Esophagus squamous epithelium (tissue), 5 donors: ENCODE measurements around the gene IRF3. TPM values are rescaled to one million over a fixed set of nuclear protein-coding genes. Genes with fewer than 3 reads are reported as not detected.

Source experiments
- DNase-seq: peaks from one replicate; lab custom pipeline; 2025; lab: John Stamatoyannopoulos, UW
- H3K27ac ChIP-seq, 4 donors: fragments of 200-600 bp; sonication (generic); one replicate each; pipeline ENCODE4 v1.5.1; 2016 to 2019; ENCODE audit warnings: mild to moderate bottlenecking in 1 of 4
- H3K27me3 ChIP-seq, 4 donors: fragments of 200-600 bp; sonication (generic); 1 replicate in 3 of 4; 2 replicates in 1 of 4; pipeline versions ENCODE4 v1.5.1 to v1.6.0; 2017 to 2021; ENCODE audit warnings: antibody characterized with exemption in 1 of 4
- H3K36me3 ChIP-seq, 3 donors: fragments of 200-600 bp; sonication (generic); one replicate each; pipeline ENCODE4 v1.5.1; 2016 to 2019
- H3K4me1 ChIP-seq, 3 donors: fragments of 200-600 bp; sonication (generic); one replicate each; pipeline ENCODE4 v1.5.1; 2017 to 2019
- H3K4me3 ChIP-seq, 4 donors: fragments of 200-600 bp; sonication (generic); 1 replicate in 3 of 4; 2 replicates in 1 of 4; pipeline ENCODE4 v1.5.1; 2016 to 2019; ENCODE audit warnings: mild to moderate bottlenecking in 2 of 4, moderate library complexity in 1 of 4
- H3K9me3 ChIP-seq, 3 donors: fragments of 200-600 bp; sonication (generic); one replicate each; pipeline ENCODE4 v1.5.1; 2016 to 2019
- POLR2A ChIP-seq, 4 donors: fragments of 450-650 bp; IDR thresholded peaks; one replicate each; pipeline ENCODE4 v1.6.1; 2017; ENCODE audit warnings: antibody characterized with exemption in 4 of 4, mild to moderate bottlenecking in 4 of 4, moderate library complexity in 3 of 4
- WGBS, 2 donors: methylation state at CpG; one replicate each; pipeline ENCODE4 v1.1.5; 2018; 5-methylcytosine and 5-hydroxymethylcytosine counted together
- intact Hi-C: fragments of 100-400 bp; cut with DNase I; formaldehyde crosslinking; loops from one replicate; pipeline ENCODE4 v1.15.0; 2022
- total RNA-seq, 4 donors: library from RNA; depleted of rRNA; stranded (reverse); fragments of >200 nt; gene quantifications; one replicate each; pipeline ENCODE4 v1.1.0, GENCODE V29; 2016
- TF ChIP-seq, protein P1 (sequence below), 6 experiments: fragments of 450-650 bp in 4 of 6; fragments of 200-600 bp in 2 of 6; sonication (generic) in 2 of 6; IDR thresholded peaks; one replicate each; pipeline ENCODE4 v1.5.1; 2016 to 2019; ENCODE audit warnings: antibody characterized with exemption in 6 of 6, mild to moderate bottlenecking in 4 of 6, moderate library complexity in 4 of 6
- donor health status: DM: yes; HTN: yes; CAD: no.

IRF3 gene
- total RNA-seq, 4 donors from 2014 or later, result 33.5 to 69.1 (median 49.4) TPM

DNA sequence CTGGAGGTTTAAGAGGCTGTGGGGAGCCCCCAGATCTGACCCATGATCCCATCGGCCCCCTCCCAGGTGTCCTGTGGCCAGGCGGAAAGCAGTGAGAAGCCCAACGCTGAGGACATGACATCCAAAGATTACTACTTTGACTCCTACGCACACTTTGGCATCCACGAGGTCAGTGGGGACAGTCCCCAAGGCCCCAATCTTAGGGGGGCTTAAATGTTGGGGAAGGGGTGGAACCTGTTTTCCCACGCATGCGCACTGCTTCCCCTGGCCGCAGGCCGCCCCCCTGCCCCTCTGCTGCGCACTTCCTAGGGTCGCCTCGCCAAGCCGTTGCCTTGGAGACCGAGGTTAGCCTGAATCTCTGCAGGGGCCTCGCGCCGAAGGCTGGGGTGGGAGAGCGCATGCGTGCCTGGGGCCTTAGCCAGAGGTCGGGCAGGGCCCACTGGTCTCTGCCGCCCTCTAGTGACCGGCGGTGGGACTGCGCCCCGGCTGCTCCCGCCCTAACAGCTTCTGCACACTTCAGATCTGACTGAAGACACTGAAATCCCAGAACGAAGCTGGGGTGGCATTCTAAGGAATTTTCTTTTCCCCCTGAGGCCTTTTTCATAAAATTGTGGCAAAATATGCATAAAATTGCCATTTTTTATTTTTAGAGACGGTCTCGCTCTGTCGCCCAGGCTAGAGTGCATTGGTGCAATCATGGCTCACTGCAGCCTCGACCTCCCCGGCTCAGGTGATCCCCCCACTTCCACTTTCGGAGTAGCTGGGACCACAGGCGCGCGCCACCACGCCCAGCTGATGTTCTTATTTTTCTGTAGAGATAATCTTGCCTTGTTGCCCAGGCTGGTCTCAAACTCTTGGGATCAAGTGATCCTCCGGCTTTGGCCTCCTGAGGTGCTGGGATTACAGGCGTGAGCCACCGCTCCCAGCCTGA, 15.0 kb upstream of the IRF3 start:
- 31 to 51% methylated on average over 20 to 27 of the region's 40 CpGs for WGBS, 2 donors
- Histone ChIP-seq H3K4me3 (peak overlapping the region in 3 of 4 donors; percentile 21 to 49 (median 32)), H3K4me1 (peaks cover 29 to 54% (median 36%) of the 10 kb centered on the region in 3 donors), H3K9me3 (no peaks in the 10 kb centered on the region), H3K36me3 (peaks cover 22 to 50% (median 38%) of the 10 kb centered on the region in 3 donors), H3K27me3 (no peaks in the 10 kb centered on the region), H3K27ac (peak overlapping the region; percentile 44 to 97 (median 83))
- DNase-seq, result no peak
- intact Hi-C loops, result no loop called here
- TF ChIP-seq, protein P1, sequence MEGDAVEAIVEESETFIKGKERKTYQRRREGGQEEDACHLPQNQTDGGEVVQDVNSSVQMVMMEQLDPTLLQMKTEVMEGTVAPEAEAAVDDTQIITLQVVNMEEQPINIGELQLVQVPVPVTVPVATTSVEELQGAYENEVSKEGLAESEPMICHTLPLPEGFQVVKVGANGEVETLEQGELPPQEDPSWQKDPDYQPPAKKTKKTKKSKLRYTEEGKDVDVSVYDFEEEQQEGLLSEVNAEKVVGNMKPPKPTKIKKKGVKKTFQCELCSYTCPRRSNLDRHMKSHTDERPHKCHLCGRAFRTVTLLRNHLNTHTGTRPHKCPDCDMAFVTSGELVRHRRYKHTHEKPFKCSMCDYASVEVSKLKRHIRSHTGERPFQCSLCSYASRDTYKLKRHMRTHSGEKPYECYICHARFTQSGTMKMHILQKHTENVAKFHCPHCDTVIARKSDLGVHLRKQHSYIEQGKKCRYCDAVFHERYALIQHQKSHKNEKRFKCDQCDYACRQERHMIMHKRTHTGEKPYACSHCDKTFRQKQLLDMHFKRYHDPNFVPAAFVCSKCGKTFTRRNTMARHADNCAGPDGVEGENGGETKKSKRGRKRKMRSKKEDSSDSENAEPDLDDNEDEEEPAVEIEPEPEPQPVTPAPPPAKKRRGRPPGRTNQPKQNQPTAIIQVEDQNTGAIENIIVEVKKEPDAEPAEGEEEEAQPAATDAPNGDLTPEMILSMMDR (IDR thresholded peaks at IDR 0.05), result peak; percentile 97 to 100 (median 99)
- no peak for TF ChIP-seq POLR2A (IDR thresholded peaks at IDR 0.05)

DNA sequence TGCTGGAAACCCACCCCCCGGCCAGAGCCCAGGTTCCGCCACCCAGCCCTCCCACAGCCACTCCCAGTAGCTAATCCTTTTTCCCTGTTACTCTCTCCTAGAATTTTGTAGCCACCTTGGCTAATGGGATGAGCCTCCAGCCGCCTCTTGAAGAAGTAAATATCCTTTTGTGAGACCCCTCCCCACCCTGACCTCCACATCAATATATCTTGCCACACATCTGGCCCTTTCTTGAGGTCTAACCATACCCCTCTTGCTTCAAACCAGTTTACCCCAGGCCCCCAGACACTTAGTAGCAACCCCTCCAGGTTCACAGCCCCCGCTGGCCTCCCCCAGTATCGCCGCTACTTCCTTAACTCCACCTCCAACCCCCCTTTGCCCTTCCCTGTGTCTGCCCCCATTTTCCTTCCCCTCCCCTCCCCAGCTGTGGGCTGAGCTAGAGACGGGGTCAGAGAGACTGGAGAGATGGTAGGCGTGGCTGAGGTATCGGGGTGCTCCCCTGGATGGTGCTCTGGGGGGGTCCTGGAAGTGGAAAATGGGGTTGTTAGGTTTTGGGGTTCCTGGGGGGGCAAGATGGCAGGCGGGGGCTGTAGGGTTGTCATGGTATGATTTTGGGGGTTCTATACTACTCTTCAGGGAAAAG, 14.2 kb upstream of the IRF3 start:
- Histone ChIP-seq H3K36me3 (peaks cover 21 to 42% (median 30%) of the 10 kb centered on the region in 3 donors), H3K4me3 (peak overlapping the region in 2 of 4 donors; percentile 32 to 49), H3K4me1 (peaks cover 29 to 57% (median 37%) of the 10 kb centered on the region in 3 donors), H3K27me3 (no peaks in the 10 kb centered on the region), H3K27ac (peak overlapping the region in 3 of 4 donors; percentile 69 to 97 (median 97)), H3K9me3 (no peaks in the 10 kb centered on the region)
- intact Hi-C loops, result loop anchor here (10.0 kb wide), 1 partner anchor 105 kb away; no protein-coding TSS in a partner anchor
- DNase-seq, result no peak
- 61 to 69% methylated on average over 7 of the region's 10 CpGs for WGBS, 2 donors
- TF ChIP-seq, protein P1 (IDR thresholded peaks at IDR 0.05), result no peak
- TF ChIP-seq POLR2A (IDR thresholded peaks at IDR 0.05), result no peak

DNA sequence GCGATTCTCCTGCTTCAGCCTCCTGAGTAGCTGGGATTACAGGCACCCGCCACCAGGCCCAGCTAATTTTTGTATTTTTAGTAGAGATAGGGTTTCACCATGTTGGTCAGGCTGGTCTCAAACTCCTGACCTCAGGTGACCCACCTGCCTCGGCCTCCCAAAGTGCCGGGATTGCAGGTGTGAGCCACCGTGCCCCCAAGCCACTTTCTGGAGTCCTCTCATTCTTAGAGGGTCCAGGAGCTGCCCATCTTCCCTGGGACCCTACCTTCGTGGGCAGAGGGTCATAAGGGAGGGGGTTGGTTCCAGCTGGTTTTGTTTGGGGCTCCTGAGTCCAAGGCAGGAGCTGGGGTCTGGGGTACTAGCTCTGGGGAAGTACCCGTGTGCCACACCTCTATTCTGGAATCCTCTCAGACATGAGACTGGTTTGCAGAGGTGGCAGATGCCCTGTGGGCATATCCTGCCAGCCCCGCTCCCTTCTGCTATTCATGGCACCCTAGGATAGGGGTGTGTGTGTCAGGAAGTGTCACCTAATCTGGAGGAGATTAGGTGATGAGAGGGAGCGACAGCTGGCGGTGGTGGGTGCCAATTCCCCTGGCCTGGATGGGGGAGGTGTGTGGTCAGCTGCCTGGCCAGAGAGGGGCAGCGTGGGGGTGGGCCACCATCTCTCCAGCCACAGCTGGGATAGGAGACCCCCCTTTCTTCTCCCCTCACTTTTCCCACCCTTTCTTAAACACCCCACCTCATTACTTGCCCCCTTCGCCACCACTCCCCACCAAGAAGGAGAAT, 13.5 kb upstream of the IRF3 start:
- intact Hi-C loops, result loop anchor here (10.0 kb wide), 1 partner anchor 104 kb away; no protein-coding TSS in a partner anchor
- no peak for DNase-seq
- no peak for TF ChIP-seq POLR2A (IDR thresholded peaks at IDR 0.05)
- TF ChIP-seq, protein P1 (IDR thresholded peaks at IDR 0.05), result no peak
- no peaks in the 10 kb centered on the region for H3K9me3 ChIP-seq
- peak overlapping the region in 1 of 4 donors; percentile 0 for H3K4me3 ChIP-seq
- H3K27me3 ChIP-seq, result no peaks in the 10 kb centered on the region
- H3K36me3 ChIP-seq, result peaks cover 16 to 35% (median 24%) of the 10 kb centered on the region in 3 donors
- peaks cover 29 to 57% (median 37%) of the 10 kb centered on the region in 3 donors for H3K4me1 ChIP-seq
- peak overlapping the region in 3 of 4 donors; percentile 69 to 97 (median 97) for H3K27ac ChIP-seq
- 36 to 44% methylated on average over 7 to 11 of the region's 12 CpGs for WGBS, 2 donors

DNA sequence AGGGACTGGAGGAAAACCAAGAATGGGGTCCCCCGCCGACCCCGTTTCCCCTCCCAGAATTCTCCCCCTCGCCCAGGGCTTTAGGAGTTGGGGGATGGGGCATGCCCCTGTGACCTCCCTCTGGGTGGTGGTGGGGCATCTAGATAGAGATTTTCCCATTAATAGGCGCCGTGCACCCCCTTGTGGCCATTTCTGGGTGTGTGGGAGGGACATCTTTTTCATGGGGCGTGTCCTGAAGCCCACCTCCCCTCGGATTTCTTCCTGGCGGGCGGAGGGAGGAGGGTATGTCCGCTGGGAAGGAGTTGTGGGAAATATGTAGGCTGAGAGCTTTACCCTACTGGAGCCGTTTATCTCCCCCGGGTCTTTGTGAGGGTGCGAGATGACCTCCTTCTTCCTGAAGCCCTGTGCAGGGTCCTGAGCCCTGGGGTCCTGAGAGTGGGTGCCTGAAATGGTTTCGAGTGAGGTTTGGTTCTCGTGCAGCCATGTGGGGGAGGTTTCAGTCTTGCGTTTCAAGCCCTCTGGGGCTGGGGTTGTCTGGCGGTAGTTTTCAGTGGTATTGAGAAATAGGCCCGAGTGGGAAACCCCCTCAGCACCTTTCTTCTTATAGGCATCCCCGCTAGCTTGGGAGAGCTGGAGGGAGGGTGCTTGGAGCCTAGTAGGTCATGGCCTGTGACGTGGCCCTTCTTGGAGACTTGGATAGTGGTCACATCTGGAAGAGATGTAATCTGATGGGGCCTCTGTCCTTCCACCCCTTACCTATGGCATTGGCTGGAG, 12.4 kb upstream of the IRF3 start:
- peaks cover 29 to 57% (median 37%) of the 10 kb centered on the region in 3 donors for H3K4me1 ChIP-seq
- intact Hi-C loops, result loop anchor here (10.0 kb wide), 1 partner anchor 103 kb away; no protein-coding TSS in a partner anchor

More for the DNA sequence above, 12.4 kb upstream of the IRF3 start:
- no peak for DNase-seq
- TF ChIP-seq, protein P1 (IDR thresholded peaks at IDR 0.05), result peak; percentile 43 to 74 (median 64)
- TF ChIP-seq POLR2A (IDR thresholded peaks at IDR 0.05), result no peak
- peak overlapping the region; percentile 92 to 97 (median 96) for H3K27ac ChIP-seq
- peak overlapping the region; percentile 82 to 100 (median 92) for H3K4me3 ChIP-seq
- H3K27me3 ChIP-seq, result no peaks in the 10 kb centered on the region
- no peaks in the 10 kb centered on the region for H3K9me3 ChIP-seq
- 2% methylated on average over 7 to 8 of the region's 21 CpGs for WGBS, 2 donors
- peaks cover 11 to 24% (median 16%) of the 10 kb centered on the region in 3 donors for H3K36me3 ChIP-seq
